Transverse colon (tissue), 4 donors: ENCODE results near the gene COL24A1. TPM values are rescaled to one million over a fixed set of nuclear protein-coding genes. Genes with fewer than 3 reads are reported as not detected.

Source experiments
- DNase-seq: peaks from one replicate; pipeline ENCODE4 v3.0.0-alpha.2; 2019
- H3K27ac ChIP-seq, 4 donors: fragments of 200-600 bp; sonication (generic); 2 replicates each; pipeline ENCODE4 v1.5.1; 2016 to 2018; ENCODE audit warnings: inconsistent platforms in 4 of 4
- H3K27me3 ChIP-seq: fragments of 200-600 bp; sonication (generic); 2 replicates; pipeline ENCODE4 v1.5.1; 2017; ENCODE audit warnings: inconsistent platforms
- H3K36me3 ChIP-seq, 4 donors: fragments of 200-600 bp; sonication (generic); 2 replicates each; pipeline ENCODE4 v1.5.1; 2017 to 2019; ENCODE audit warnings: inconsistent platforms in 4 of 4
- H3K4me1 ChIP-seq, 4 donors: fragments of 200-600 bp; sonication (generic); 2 replicates each; pipeline ENCODE4 v1.5.1; 2017 to 2020; ENCODE audit warnings: inconsistent platforms in 4 of 4
- H3K4me3 ChIP-seq, 4 donors: fragments of 200-600 bp; sonication (generic); 1 replicate in 1 of 4; 2 replicates in 3 of 4; pipeline versions ENCODE4 v1.5.1 to v1.6.1; 2017 to 2019; ENCODE audit warnings: inconsistent platforms in 4 of 4
- H3K9me3 ChIP-seq, 2 donors: fragments of 200-600 bp; sonication (generic); 2 replicates each; pipeline ENCODE4 v1.5.1; 2017 to 2019; ENCODE audit warnings: inconsistent platforms in 2 of 2
- EP300 ChIP-seq: sonication (generic); formaldehyde crosslinking; IDR thresholded peaks from one replicate; pipeline ENCODE4 v1.6.1; 2017; ENCODE audit warnings: antibody characterized with exemption, low read depth
- POLR2A ChIP-seq: fragments of 450-650 bp; IDR thresholded peaks from one replicate; pipeline ENCODE4 v1.6.1; 2016; ENCODE audit warnings: antibody characterized with exemption, mild to moderate bottlenecking, moderate library complexity
- POLR2AphosphoS5 ChIP-seq, 3 donors: sonication (generic); formaldehyde crosslinking; IDR thresholded peaks; one replicate each; pipeline ENCODE4 v1.6.1; 2016; ENCODE audit warnings: antibody characterized with exemption in 3 of 3
- WGBS, 2 donors: methylation state at CpG; one replicate each; pipeline ENCODE4 v1.1.5; 2018; ENCODE audit warnings: low coverage in 1 of 2; 5-methylcytosine and 5-hydroxymethylcytosine counted together
- in situ Hi-C, 4 donors: fragments of 200-750 bp; cut with MboI; loops; one replicate each; pipeline versions ENCODE4 v1.15.0 to v1.15.1; 2017; ENCODE audit warnings: low sequenced_read_pairs in 3 of 4, low pct_ligation_motif_present in 1 of 4, low pct_unique_long_range_greater_than_20kb in 1 of 4
- intact Hi-C: fragments of 100-400 bp; cut with DNase I; formaldehyde crosslinking; loops from one replicate; pipeline ENCODE4 v1.15.1; 2023; ENCODE audit warnings: low total_unique reads
- total RNA-seq, 4 donors: library from RNA; depleted of rRNA; stranded (reverse); fragments of >200 nt; gene quantifications; one replicate each; pipeline ENCODE4 v1.1.0, GENCODE V29; 2016
- TF ChIP-seq, protein P1 (sequence below), 5 experiments: fragments of 200-600 bp in 3 of 5; fragments of 450-650 bp in 2 of 5; sonication (generic) in 3 of 5; IDR thresholded peaks; 1 replicate in 2 of 5; 2 replicates in 3 of 5; pipeline ENCODE4 v1.5.1; 2016 to 2017; ENCODE audit warnings: antibody characterized with exemption in 5 of 5, inconsistent platforms in 3 of 5, mild to moderate bottlenecking in 2 of 5, moderate library complexity in 1 of 5

The COL24A1 gene
- total RNA-seq, 4 donors from 2014 or later, result 0.68 to 1.2 (median 0.93) TPM

GRCh38 chr1:85983316-85983715, 173.3 kb downstream of the COL24A1 start:
- TF ChIP-seq EP300, result no peak
- TF ChIP-seq POLR2AphosphoS5 (IDR thresholded peaks at IDR 0.05), result no peak
- TF ChIP-seq POLR2A, result no peak
- TF ChIP-seq, protein P1, sequence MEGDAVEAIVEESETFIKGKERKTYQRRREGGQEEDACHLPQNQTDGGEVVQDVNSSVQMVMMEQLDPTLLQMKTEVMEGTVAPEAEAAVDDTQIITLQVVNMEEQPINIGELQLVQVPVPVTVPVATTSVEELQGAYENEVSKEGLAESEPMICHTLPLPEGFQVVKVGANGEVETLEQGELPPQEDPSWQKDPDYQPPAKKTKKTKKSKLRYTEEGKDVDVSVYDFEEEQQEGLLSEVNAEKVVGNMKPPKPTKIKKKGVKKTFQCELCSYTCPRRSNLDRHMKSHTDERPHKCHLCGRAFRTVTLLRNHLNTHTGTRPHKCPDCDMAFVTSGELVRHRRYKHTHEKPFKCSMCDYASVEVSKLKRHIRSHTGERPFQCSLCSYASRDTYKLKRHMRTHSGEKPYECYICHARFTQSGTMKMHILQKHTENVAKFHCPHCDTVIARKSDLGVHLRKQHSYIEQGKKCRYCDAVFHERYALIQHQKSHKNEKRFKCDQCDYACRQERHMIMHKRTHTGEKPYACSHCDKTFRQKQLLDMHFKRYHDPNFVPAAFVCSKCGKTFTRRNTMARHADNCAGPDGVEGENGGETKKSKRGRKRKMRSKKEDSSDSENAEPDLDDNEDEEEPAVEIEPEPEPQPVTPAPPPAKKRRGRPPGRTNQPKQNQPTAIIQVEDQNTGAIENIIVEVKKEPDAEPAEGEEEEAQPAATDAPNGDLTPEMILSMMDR (IDR thresholded peaks at IDR 0.05), result no peak
- intact Hi-C loops, result no loop called here
- Histone ChIP-seq H3K4me1 (no peaks in the 10 kb centered on the region), H3K27ac (no peak overlapping the region), H3K27me3 (no peaks in the 10 kb centered on the region), H3K9me3 (no peaks in the 10 kb centered on the region), H3K4me3 (no peak overlapping the region), H3K36me3 (no peaks in the 10 kb centered on the region)
- WGBS, 2 donors, result 29 to 50% methylated on average over 1 of the region's 1 CpG
- in situ Hi-C loops, result no loop called here
- DNase-seq, result no peak

DNA sequence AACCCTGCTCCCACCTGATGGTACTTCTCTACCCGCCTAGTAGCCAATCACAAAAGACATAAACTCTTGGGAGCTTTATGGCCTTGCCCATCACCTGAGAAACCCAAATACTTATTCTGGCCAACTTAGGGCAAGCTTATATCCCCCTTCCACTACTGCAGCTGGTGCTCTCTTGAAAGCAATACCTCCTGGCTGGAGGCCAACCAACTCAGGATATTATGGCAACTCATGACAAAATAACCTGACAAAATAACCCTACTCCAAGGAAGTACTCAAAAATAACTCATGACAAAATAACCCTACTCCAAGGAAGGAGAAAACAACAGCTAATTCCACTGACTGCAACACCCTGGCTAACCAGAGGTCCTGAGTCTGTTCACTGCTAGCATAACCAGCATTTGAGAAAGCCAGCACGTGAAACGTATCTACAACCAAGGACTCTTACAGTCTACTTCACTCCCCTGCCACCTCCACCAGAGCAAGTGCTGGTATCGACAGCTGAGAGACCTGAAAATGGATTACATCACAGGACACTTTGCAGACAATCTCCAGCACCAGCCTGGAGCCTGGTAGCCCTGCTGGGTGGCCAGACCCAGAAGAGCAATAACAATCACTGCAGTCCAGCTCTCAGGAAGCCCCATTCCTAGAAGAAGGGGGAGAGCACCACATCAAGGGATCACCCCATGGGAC, 179.9 kb downstream of the COL24A1 start:
- no peaks in the 10 kb centered on the region for H3K4me1 ChIP-seq
- no peak overlapping the region for H3K4me3 ChIP-seq
- peaks cover 0 to 2% of the 10 kb centered on the region in 2 donors for H3K9me3 ChIP-seq
- intact Hi-C loops, result no loop called here
- DNase-seq, result no peak
- 88 to 93% methylated on average over 2 to 4 of the region's 4 CpGs for WGBS, 2 donors
- in situ Hi-C loops, result no loop called here
- no peaks in the 10 kb centered on the region for H3K27me3 ChIP-seq
- H3K36me3 ChIP-seq, result no peaks in the 10 kb centered on the region
- H3K27ac ChIP-seq, result no peak overlapping the region
- TF ChIP-seq, protein P1 (IDR thresholded peaks at IDR 0.05), result no peak
- TF ChIP-seq EP300, result no peak
- TF ChIP-seq POLR2A, result no peak
- TF ChIP-seq POLR2AphosphoS5 (IDR thresholded peaks at IDR 0.05), result no peak

DNA sequence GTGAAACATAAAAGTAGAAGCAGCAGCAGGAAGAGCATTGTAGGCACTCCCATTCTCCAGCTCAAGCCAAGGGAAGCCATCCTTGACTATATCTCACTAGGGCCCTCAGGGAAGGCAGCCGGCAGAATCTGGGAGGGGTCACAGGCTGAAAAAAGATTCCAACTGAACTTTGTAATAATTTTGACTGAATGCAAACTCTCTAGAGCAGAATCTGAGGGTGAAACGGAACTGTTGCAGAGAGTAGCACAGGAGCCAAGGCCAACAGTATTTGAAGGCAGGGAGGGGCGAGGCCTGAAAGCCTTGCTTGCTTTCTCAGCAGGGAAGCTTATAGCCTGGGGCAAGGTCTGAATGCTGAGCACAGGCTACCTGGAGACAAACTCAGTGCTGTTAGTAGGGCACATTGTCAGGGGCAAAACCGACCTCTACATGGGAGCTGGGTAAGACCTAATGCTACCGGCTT, 180.6 kb downstream of the COL24A1 start:
- WGBS, 2 donors, result 52 to 80% methylated on average over 2 to 5 of the region's 5 CpGs
- Histone ChIP-seq H3K9me3 (peaks cover 0 to 2% of the 10 kb centered on the region in 2 donors), H3K4me3 (no peak overlapping the region), H3K36me3 (no peaks in the 10 kb centered on the region), H3K4me1 (no peaks in the 10 kb centered on the region), H3K27ac (no peak overlapping the region), H3K27me3 (no peaks in the 10 kb centered on the region)
- in situ Hi-C loops, result no loop called here
- TF ChIP-seq, protein P1 (IDR thresholded peaks at IDR 0.05), result no peak
- TF ChIP-seq EP300 (no peak), POLR2AphosphoS5 (IDR thresholded peaks at IDR 0.05) (no peak), POLR2A (no peak)
- intact Hi-C loops, result no loop called here
- DNase-seq, result no peak

DNA sequence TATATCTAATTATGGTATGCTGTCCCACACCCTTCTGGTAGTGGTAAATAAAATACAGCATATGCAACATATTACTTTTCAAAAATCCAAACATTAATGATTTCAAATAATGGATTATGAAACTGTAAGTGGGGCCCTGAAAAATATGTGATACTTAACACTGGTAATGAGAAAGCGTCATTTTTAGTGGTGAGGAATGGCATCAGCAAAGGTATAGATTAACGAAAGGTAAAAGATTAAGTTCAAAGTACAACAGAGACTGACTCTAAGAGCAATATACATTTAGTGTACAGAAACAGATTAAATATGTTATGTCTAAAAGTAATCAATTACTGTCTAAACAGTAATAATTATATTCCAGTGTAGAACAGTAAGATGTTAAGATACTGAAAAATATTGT, 194.1 kb downstream of the COL24A1 start:
- TF ChIP-seq, protein P1 (IDR thresholded peaks at IDR 0.05), result no peak
- no peak for TF ChIP-seq POLR2A
- TF ChIP-seq EP300, result no peak
- no peak for TF ChIP-seq POLR2AphosphoS5 (IDR thresholded peaks at IDR 0.05)
- H3K27ac ChIP-seq, result no peak overlapping the region
- 59 to 78% methylated on average over 2 of the region's 2 CpGs for WGBS, 2 donors
- no peaks in the 10 kb centered on the region for H3K27me3 ChIP-seq
- no peak for DNase-seq
- no peaks in the 10 kb centered on the region for H3K36me3 ChIP-seq
- intact Hi-C loops (no loop called here), in situ Hi-C loops (no loop called here)
- no peak overlapping the region for H3K4me3 ChIP-seq
- H3K9me3 ChIP-seq, result no peaks in the 10 kb centered on the region
- no peaks in the 10 kb centered on the region for H3K4me1 ChIP-seq
